ENCODE measurements around the gene RPL21.

Gene RPL21

GRCh38 chr13:27251166-27252091, at the start of gene RPL21:
TSS of gene RPL21 (plus strand) at chr13:27251558. CDS start at chr13:27253777, 2,219 bp downstream.
- no peak for TF ChIP-seq CTCF (IDR thresholded peaks at IDR 0.05; ENCODE audit: insufficient read depth, low read depth, low read length, missing control alignments)
- peak; percentile 97 for DNase-seq (ENCODE audit: low read depth)
- H3K4me3 ChIP-seq (ENCODE audit: low read depth, low read length), result peak within 1 kb of the TSS; percentile 94

- TF ChIP-seq CTCF (IDR thresholded peaks at IDR 0.05; ENCODE audit: insufficient read depth, low read depth, low read length, missing control alignments), result no peak
- DNase-seq (ENCODE audit: low read depth), result no peak
- H3K4me3 ChIP-seq (ENCODE audit: low read depth, low read length), result no peak overlapping the region
Measured at GRCh38 chr13:27201661-27202060, 49.7 kb upstream of the RPL21 start.

- no peak overlapping the region for H3K4me3 ChIP-seq (ENCODE audit: low read depth, low read length)
- DNase-seq (ENCODE audit: low read depth), result no peak
- TF ChIP-seq CTCF (IDR thresholded peaks at IDR 0.05; ENCODE audit: insufficient read depth, low read depth, low read length, missing control alignments), result no peak
Measured at GRCh38 chr13:27203186-27203585, 48.2 kb upstream of the RPL21 start.

- H3K4me3 ChIP-seq (ENCODE audit: low read depth, low read length), result no peak overlapping the region
- TF ChIP-seq CTCF (IDR thresholded peaks at IDR 0.05; ENCODE audit: insufficient read depth, low read depth, low read length, missing control alignments), result no peak
Measured at GRCh38 chr13:27203854-27204253, 47.5 kb upstream of the RPL21 start.

GRCh38 chr13:27208514-27208913, 42.8 kb upstream of the RPL21 start:
- DNase-seq (ENCODE audit: low read depth), result no peak
- TF ChIP-seq CTCF (IDR thresholded peaks at IDR 0.05; ENCODE audit: insufficient read depth, low read depth, low read length, missing control alignments), result no peak
- no peak overlapping the region for H3K4me3 ChIP-seq (ENCODE audit: low read depth, low read length)

More at GRCh38 chr13:27203854-27204253, 47.5 kb upstream of the RPL21 start:
- peak; percentile 27 for DNase-seq (ENCODE audit: low read depth)

GRCh38 chr13:27211271-27211670, 40.1 kb upstream of the RPL21 start:
- DNase-seq (ENCODE audit: low read depth), result no peak
- H3K4me3 ChIP-seq (ENCODE audit: low read depth, low read length), result no peak overlapping the region
- TF ChIP-seq CTCF (IDR thresholded peaks at IDR 0.05; ENCODE audit: insufficient read depth, low read depth, low read length, missing control alignments), result no peak

Data from GM12865 (cell line).